NCI-H526 (cell line): ENCODE data around the gene C10orf105.

ENCODE experiments used
- DNase-seq, 2 experiments: peaks; one replicate each; lab custom pipeline; 2025; lab: John Stamatoyannopoulos, UW

Gene C10orf105

DNA sequence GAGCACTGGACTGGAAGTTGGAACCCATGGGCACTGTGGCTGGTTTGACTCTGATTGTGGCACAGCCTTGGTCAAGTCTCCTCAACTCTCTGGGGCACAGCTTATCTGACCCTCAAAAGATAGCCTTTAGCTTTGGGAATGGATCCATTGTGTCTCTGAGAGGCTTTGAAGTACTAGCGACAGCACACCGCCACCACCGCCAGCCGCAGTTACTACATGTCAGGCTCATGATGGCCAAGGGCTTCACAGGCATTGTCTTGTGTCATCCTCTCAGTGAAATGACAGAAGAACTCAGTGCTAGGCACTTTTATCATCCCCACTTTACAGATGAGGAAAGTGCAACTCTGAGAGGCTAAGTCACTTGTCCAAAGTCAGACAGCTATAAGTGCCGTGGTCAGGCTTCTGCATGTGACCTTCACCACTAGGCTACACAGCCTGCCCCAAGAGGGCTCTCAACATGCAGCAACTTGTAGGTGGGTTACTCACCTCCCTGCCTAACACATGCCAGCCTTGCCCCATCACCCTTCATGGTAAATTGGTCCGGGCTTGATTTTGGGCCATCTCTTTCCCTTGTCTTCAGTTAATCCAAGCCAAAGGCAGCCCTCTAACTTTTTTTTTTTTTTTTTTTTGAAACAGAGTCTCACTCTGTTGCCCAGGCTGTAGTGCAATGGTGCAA lies 44.1 kb downstream of the C10orf105 start:
- DNase-seq: no peak

GRCh38 chr10:71671994-71672946 lies 47.3 kb downstream of the C10orf105 start:
- DNase-seq: no peak

GRCh38 chr10:71667387-71667752 lies 52.2 kb downstream of the C10orf105 start:
- DNase-seq: no peak

- DNase-seq: peak in 1 of 2 experiments; percentile 63
Measured at GRCh38 chr10:71666639-71667386, 52.8 kb downstream of the C10orf105 start.

GRCh38 chr10:71665456-71665855 lies 54.1 kb downstream of the C10orf105 start:
- DNase-seq: no peak

DNA sequence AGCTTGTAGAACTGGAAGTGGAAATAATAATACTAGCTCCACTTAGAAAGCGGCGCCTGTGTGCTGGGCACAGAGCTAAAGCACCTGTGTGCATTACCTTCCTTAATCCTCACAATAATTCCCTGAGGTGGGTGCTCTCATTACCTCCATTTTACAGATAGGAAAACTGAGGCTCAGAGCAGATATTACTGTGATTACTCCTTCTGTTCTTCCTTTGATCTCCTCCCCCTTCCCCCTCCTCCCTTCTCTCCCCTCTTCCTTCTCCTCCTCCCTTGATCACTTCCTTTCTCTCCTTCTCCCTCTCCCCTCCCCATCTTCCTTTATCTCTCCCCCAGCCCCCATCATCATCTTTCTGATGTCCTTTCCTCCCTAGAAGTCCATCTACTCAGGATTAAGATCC lies 55.0 kb downstream of the C10orf105 start:
- no peak for DNase-seq

DNA sequence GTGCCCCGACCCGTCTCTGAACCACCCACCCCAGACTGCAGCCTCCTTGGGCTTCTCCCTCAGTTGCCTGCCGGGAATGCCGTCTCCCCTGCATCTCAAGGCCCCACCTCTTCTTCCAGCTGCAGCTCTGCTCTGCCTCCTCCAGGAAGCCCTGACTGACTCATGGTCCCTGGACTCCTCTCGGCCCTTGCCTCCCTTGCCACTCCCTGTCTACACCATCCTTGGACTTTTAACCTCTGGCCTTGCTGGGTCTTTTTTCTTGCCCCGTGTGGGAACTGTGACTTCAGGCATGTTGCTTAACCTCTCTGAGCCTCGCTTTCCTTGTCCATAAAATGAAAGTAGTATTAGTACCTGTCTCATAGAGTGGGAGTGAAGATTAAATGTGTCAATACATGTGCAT lies 56.3 kb downstream of the C10orf105 start:
- no peak for DNase-seq

DNA sequence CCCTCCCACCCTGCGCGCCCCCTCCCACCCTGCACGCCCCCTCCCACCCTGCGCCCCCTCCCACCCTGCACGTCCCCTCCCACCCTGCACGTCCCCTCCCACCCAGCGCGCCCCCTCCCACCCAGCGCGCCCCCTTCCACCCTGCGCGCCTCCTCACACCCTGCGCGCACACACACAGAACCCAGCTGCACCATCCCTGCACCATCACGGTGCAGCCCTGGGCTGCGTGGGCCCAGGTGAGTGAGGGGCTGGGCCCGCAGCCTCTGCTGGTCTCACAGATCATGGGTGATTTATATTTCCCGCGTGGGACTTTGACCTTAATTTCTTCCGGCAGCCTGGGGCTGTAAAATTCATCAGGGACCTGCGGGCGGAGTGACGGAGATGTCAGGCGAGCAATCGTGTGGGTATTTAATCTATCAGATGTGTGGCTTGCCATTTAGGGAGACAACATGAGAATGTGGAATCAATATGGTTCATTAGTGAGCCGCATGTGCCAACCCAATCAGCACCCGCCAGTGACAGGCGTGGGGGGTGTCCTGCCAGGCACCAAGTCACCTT lies 57.7 kb downstream of the C10orf105 start:
- no peak for DNase-seq
